K562 (cell line): ENCODE results near the gene UBE2C. TPM values are rescaled to one million over a fixed set of nuclear protein-coding genes. Genes with fewer than 3 reads are reported as not detected.

Experiments
- ATAC-seq: fragments of 200-7000 bp; cut with Tn5 transposase; 3 replicates; pipeline ENCODE4 v1.9.1; 2020; ENCODE audit warnings: moderate library complexity
- BruUV-seq: library from RNA; stranded (reverse); fragments of 400-500 nt; replicated peaks from 2 replicates; lab custom pipeline; 2021; lab: Mats Ljungman, UMichigan
- CTCF ChIA-PET: fragments of 300-600 bp; formaldehyde crosslinking; extraction: SDS; loops from one replicate; lab custom pipeline; 2021; ENCODE audit warnings: low intra/inter-chr PET ratio; lab: Yijun Ruan, JAX
- POLR2A ChIA-PET: fragments of 300-600, 350-650 bp; sonication (Branson Sonifier 250); formaldehyde crosslinking; extraction: SDS; loops from one replicate; lab custom pipeline; 2021; ENCODE audit warnings: antibody characterized with exemption, inconsistent platforms; lab: Yijun Ruan, JAX
- DNase-seq, 4 experiments: peaks; one replicate each; pipeline versions ENCODE4 v3.0.0 to v3.0.0-alpha.2; 2011 to 2018; ENCODE audit warnings: low spot score in 3 of 4, mixed read lengths in 3 of 4; ENCODE audit errors: extremely low read depth in 1 of 4
- FAIRE-seq: peaks from 2 replicates; lab custom pipeline; 2011; peaks lifted over from hg19 to GRCh38; lab: Jason Lieb, UNC
- H2AFZ ChIP-seq: 2 replicates; pipeline ENCODE4 v1.6.0; 2011; ENCODE audit warnings: low read depth, low read length, control low read depth, inconsistent platforms
- H3K27ac ChIP-seq: fragments of 200-600 bp; 3 replicates; pipeline ENCODE4 v1.8.0; 2011; ENCODE audit warnings: low read depth, mild to moderate bottlenecking, control low read depth, inconsistent platforms, low read length, moderate library complexity, mixed read lengths; ENCODE audit errors: extremely low read depth
- H3K27me3 ChIP-seq, 2 experiments: fragments of 300-600 bp in 1 of 2; 2 replicates in 1 of 2; 3 replicates in 1 of 2; pipeline versions ENCODE4 v1.6.0 to v1.8.0; 2011; ENCODE audit warnings: inconsistent platforms in 2 of 2, low read length in 2 of 2, mild to moderate bottlenecking in 1 of 2, mixed read lengths in 1 of 2, moderate library complexity in 1 of 2; ENCODE audit not compliant: control insufficient read depth in 2 of 2, insufficient read depth in 2 of 2
- H3K36me3 ChIP-seq: fragments of 300-600 bp; 3 replicates; pipeline ENCODE4 v1.8.0; 2011; ENCODE audit warnings: mild to moderate bottlenecking, low read length, inconsistent platforms; ENCODE audit not compliant: control insufficient read depth, insufficient read depth
- H3K4me1 ChIP-seq, 2 experiments: fragments of 200-600 bp in 1 of 2; replicated peaks in 1 of 2; 2 replicates in 1 of 2; 3 replicates in 1 of 2; pipeline versions ENCODE4 v1.5.1 to v1.8.0; 2011; ENCODE audit warnings: inconsistent platforms in 2 of 2, low read length in 2 of 2, mild to moderate bottlenecking in 1 of 2, mixed read lengths in 1 of 2, moderate library complexity in 1 of 2; ENCODE audit not compliant: control insufficient read depth in 2 of 2, insufficient read depth in 2 of 2
- H3K4me2 ChIP-seq: 2 replicates; pipeline ENCODE4 v1.6.1; 2011; ENCODE audit warnings: low read length, control low read depth, inconsistent platforms, mixed read lengths; ENCODE audit not compliant: insufficient read depth
- H3K4me3 ChIP-seq: fragments of 200-600 bp; sonication (generic), shearing (Covaris generic); 2 replicates; pipeline ENCODE4 v1.5.1; 2016; ENCODE audit warnings: control low read depth, inconsistent platforms
- H3K79me2 ChIP-seq: fragments of 200-600 bp; 3 replicates; pipeline ENCODE4 v1.8.0; 2011; ENCODE audit warnings: low read length, inconsistent platforms; ENCODE audit not compliant: control insufficient read depth, insufficient read depth
- H3K9ac ChIP-seq, 2 experiments: 2 replicates each; pipeline versions ENCODE4 v1.6.0 to v1.6.1; 2011; ENCODE audit warnings: low read depth in 2 of 2, low read length in 2 of 2, control low read depth in 1 of 2, inconsistent platforms in 1 of 2, mild to moderate bottlenecking in 1 of 2, mixed read lengths in 1 of 2; ENCODE audit not compliant: insufficient read depth in 1 of 2
- H3K9me1 ChIP-seq: one replicate; pipeline ENCODE4 v1.6.0; 2011; ENCODE audit warnings: inconsistent platforms, mild to moderate bottlenecking, low read length, moderate library complexity; ENCODE audit not compliant: control insufficient read depth, insufficient read depth
- H3K9me3 ChIP-seq: replicated peaks from 2 replicates; pipeline ENCODE4 v1.5.1; 2011; ENCODE audit warnings: low read depth, low read length, inconsistent platforms; ENCODE audit not compliant: control insufficient read depth, insufficient read depth
- H4K20me1 ChIP-seq: replicated peaks from 2 replicates; pipeline ENCODE4 v1.6.1; 2011; ENCODE audit warnings: low read length, inconsistent platforms, mixed read lengths; ENCODE audit not compliant: control insufficient read depth, insufficient read depth
- CUX1 ChIP-seq: fragments of 200-800 bp; sonication (Bioruptor generic); IDR thresholded peaks from 2 replicates; pipeline ENCODE4 v1.6.1; 2016; ENCODE audit warnings: missing genetic modification characterization, missing compliant biosample characterization
- ETV6 ChIP-seq, 3 experiments: fragments of 150-350 bp in 1 of 3; sonication (generic) in 1 of 3; formaldehyde crosslinking in 1 of 3; IDR thresholded peaks; 2 replicates each; pipeline versions ENCODE4 v1.6.1 to v1.8.0; 2014 to 2022; ENCODE audit warnings: borderline replicate concordance in 2 of 3, low read depth in 2 of 3, antibody characterized with exemption in 1 of 3, low read length in 1 of 3, mild to moderate bottlenecking in 1 of 3, missing genetic modification reagents in 1 of 3
- GTF3C2 ChIP-seq: IDR thresholded peaks from 3 replicates; pipeline ENCODE4 v1.6.1; 2011; ENCODE audit warnings: borderline replicate concordance, mild to moderate bottlenecking, moderate library complexity; ENCODE audit not compliant: insufficient read length; ENCODE audit errors: extremely low read depth
- MEF2A ChIP-seq: IDR thresholded peaks from 2 replicates; pipeline ENCODE4 v1.6.1; 2011; ENCODE audit warnings: low read depth, mild to moderate bottlenecking, low read length, moderate library complexity; ENCODE audit not compliant: control insufficient read depth
- PRDM10 ChIP-seq: fragments of 450-650 bp; IDR thresholded peaks from 2 replicates; pipeline ENCODE4 v1.6.1; 2018; ENCODE audit not compliant: partially characterized antibody
- SIN3A ChIP-seq, 2 experiments: fragments of 150-350 bp in 1 of 2; IDR thresholded peaks; 2 replicates each; pipeline ENCODE4 v1.6.1; 2011 to 2016; ENCODE audit warnings: borderline replicate concordance in 2 of 2, low read depth in 2 of 2, low read length in 2 of 2, mild to moderate bottlenecking in 2 of 2, moderate library complexity in 2 of 2; ENCODE audit not compliant: control insufficient read depth in 1 of 2
- ZSCAN32 ChIP-seq: fragments of 450-650 bp; formaldehyde crosslinking; IDR thresholded peaks from 2 replicates; pipeline ENCODE4 v1.4.0; 2020; ENCODE audit warnings: mild to moderate bottlenecking, moderate library complexity
- WGBS: fragments of 100-300 bp; shearing (Covaris generic); methylation state at CpG from one replicate; pipeline ENCODE4 v1.1.6; 2016; ENCODE audit warnings: low coverage, mixed read lengths; ENCODE audit not compliant: insufficient coverage; ENCODE audit errors: missing lambda C conversion rate; 5-methylcytosine and 5-hydroxymethylcytosine counted together
- in situ Hi-C: fragments of 300-500 bp; cut with MboI; formaldehyde crosslinking; loops from 4 replicates; pipeline ENCODE4 v1.15.0; 2018; ENCODE audit warnings: inconsistent platforms, mixed read lengths
- intact Hi-C: fragments of 100-400 bp; cut with micrococcal nuclease; formaldehyde crosslinking; loops from 2 replicates; pipeline ENCODE4 v1.14.2; 2022
- polyA plus RNA-seq, 8 experiments: library from polyadenylated mRNA; depleted of rRNA in 4 of 8; stranded (reverse) in 5 of 8; unstranded in 3 of 8; fragments of >200 nt; fragmentation: Nextera tagmentation in 2 of 8; fragmentation: Illumina TruSeq in 1 of 8; extraction: Ambion mirVana in 2 of 8; extraction: Trizol in 1 of 8; gene quantifications; 2 replicates each; pipeline versions ENCODE4 v1.2.1 to v1.2.3, GENCODE V29; 2011 to 2014; ENCODE audit warnings: inconsistent platforms in 1 of 8, missing spikeins in 1 of 8
- total RNA-seq, 7 experiments: library from RNA; depleted of rRNA in 6 of 7; stranded (reverse); fragments of >200 nt in 6 of 7; fragmentation: Illumina TruSeq in 2 of 7; extraction: Trizol in 2 of 7; gene quantifications; 2 replicates each; pipeline versions ENCODE4 v1.2.1 to v1.2.3, GENCODE V29; 2011 to 2021; ENCODE audit warnings: low replicate concordance in 1 of 7

UBE2C gene
- total and polyA plus RNA-seq, 9 of the 15 experiments (the other 6 are each of a cell fraction or from before 2014, with no cell fraction given), result 0.51 to 1.6 (median 0.69) TPM

GRCh38 chr20:45783656-45784294 is 28.7 kb upstream of the UBE2C start:
- Histone ChIP-seq H3K4me2 (no peak overlapping the region), H3K27me3 (no peaks in the 10 kb centered on the region), H3K9me1 (no peaks in the 10 kb centered on the region), H3K9ac (no peak overlapping the region), H2AFZ (no peak overlapping the region), H3K4me3 (no peak overlapping the region), H3K27ac (no peak overlapping the region), H3K36me3 (no peaks in the 10 kb centered on the region), H3K79me2 (no peaks in the 10 kb centered on the region), H3K9me3 (no peaks in the 10 kb centered on the region), H3K4me1 (peaks cover 0 to 10% of the 10 kb centered on the region in 2 experiments; a peak in 3 of 5 replicates), H4K20me1 (no peaks in the 10 kb centered on the region)
- WGBS, result 21% methylated on average over 6 of the region's 6 CpGs
- ChIA-PET CTCF (no interaction called here), POLR2A (interaction anchor here (0.7 to 1.0 kb wide), 3 partner anchors 103 to 230 kb away, joined by 3 to 4 read pairs (median 3); no protein-coding TSS in a partner anchor)
- 0 out of 3 replicates have a peak, but pooled peaks have one; percentile 37 for ATAC-seq
- DNase-seq, result no peak
- BruUV-seq, result no TSS peak
- in situ Hi-C loops, result no loop called here
- no peak for FAIRE-seq
- intact Hi-C loops, result no loop called here
- no peak for TF ChIP-seq MEF2A
- no peak for TF ChIP-seq SIN3A (IDR thresholded peaks at IDR 0.05; ENCODE audit: borderline replicate concordance in 2 of 2, control insufficient read depth in 1 of 2, low read depth in 2 of 2, low read length in 2 of 2)
- no peak for TF ChIP-seq CUX1 (CRISPR knock-in tag)
- TF ChIP-seq ZSCAN32, result no peak
- TF ChIP-seq GTF3C2, result no peak
- TF ChIP-seq ETV6 (IDR thresholded peaks at IDR 0.05; ENCODE audit: borderline replicate concordance in 1 of 2, low read depth in 2 of 2, low read length in 1 of 2), result no peak
- no peak for TF ChIP-seq ETV6 (CRISPR knock-in tag; IDR thresholded peaks at IDR 0.05; ENCODE audit: borderline replicate concordance)
- TF ChIP-seq PRDM10, result no peak
